ENCODE measurements around the gene EMC1. TPM values are rescaled to one million over a fixed set of nuclear protein-coding genes. Genes with fewer than 3 reads are reported as not detected.

Gene EMC1
- polyA plus RNA-seq, 1 donor (not counting 4 experiments of a cell fraction or from before 2014, with no cell fraction given) = 28.6 TPM

DNA sequence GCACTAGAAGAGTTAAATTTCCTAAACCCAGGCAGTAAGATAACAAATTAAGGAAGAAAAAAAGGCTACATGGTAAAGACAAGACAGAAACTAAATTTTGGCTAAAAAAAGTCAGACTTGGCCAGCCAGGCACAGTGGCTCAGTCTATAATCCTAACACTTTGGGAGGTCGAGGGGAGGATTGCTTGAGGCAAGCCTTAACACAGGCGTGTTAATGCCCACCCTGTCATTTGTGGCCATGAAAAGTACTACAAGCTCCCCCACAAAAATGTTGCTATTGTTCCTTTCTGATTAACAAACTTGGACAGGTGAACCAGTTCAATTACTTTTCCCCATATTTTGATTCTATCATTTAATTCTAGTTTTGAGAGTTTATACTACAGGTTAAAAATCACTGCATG is 73.5 kb downstream of the EMC1 start:
- Histone ChIP-seq H3K4me2 (ENCODE audit: control insufficient read depth, extremely low read depth, insufficient read depth, low read depth, low read length) (no peak overlapping the region), H3K27me3 (ENCODE audit: control insufficient read depth, extremely low read depth, insufficient read depth, low read length) (no peaks in the 10 kb centered on the region), H4K20me1 (ENCODE audit: control insufficient read depth, extremely low read depth, insufficient read depth, low read length) (no peaks in the 10 kb centered on the region), H3K79me2 (ENCODE audit: control insufficient read depth, insufficient read depth, low read length) (no peaks in the 10 kb centered on the region), H3K4me3 (ENCODE audit: control insufficient read depth in 2 of 3, extremely low read depth in 1 of 3, insufficient read depth in 2 of 3, low read depth in 1 of 3, low read length in 3 of 3) (no peak overlapping the region), H3K27ac (ENCODE audit: control insufficient read depth, insufficient read depth, low read length) (no peak overlapping the region), H3K9ac (ENCODE audit: control insufficient read depth, extremely low read depth, insufficient read depth, low read length) (no peak overlapping the region), H3K9me1 (ENCODE audit: control insufficient read depth, extremely low read depth, insufficient read depth, low read length) (no peaks in the 10 kb centered on the region), H2AFZ (ENCODE audit: control insufficient read depth, low read length) (no peak overlapping the region), H3K9me3 (ENCODE audit: control insufficient read depth, low read depth, low read length) (no peaks in the 10 kb centered on the region), H3K4me1 (ENCODE audit: control insufficient read depth, extremely low read depth, insufficient read depth, low read length) (no peaks in the 10 kb centered on the region), H3K36me3 (ENCODE audit: control insufficient read depth in 2 of 2, extremely low read depth in 1 of 2, insufficient read depth in 2 of 2, low read length in 2 of 2) (peaks cover 23 to 27% of the 10 kb centered on the region in 2 experiments)
- dilution Hi-C loops (cut with MboI; ENCODE audit: extremely low pct_ligation_motif_present, low sequenced_read_pairs) = no loop called here
- DNase-seq (ENCODE audit: low read depth, low spot score) (no peak), FAIRE-seq (no peak)
- TF ChIP-seq, protein P1, sequence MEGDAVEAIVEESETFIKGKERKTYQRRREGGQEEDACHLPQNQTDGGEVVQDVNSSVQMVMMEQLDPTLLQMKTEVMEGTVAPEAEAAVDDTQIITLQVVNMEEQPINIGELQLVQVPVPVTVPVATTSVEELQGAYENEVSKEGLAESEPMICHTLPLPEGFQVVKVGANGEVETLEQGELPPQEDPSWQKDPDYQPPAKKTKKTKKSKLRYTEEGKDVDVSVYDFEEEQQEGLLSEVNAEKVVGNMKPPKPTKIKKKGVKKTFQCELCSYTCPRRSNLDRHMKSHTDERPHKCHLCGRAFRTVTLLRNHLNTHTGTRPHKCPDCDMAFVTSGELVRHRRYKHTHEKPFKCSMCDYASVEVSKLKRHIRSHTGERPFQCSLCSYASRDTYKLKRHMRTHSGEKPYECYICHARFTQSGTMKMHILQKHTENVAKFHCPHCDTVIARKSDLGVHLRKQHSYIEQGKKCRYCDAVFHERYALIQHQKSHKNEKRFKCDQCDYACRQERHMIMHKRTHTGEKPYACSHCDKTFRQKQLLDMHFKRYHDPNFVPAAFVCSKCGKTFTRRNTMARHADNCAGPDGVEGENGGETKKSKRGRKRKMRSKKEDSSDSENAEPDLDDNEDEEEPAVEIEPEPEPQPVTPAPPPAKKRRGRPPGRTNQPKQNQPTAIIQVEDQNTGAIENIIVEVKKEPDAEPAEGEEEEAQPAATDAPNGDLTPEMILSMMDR (optimal IDR thresholded peaks at IDR 0.05 in 1 of 3, IDR thresholded peaks at IDR 0.05 in 1 of 3, conservative IDR thresholded peaks at IDR 0.05 in 1 of 3; ENCODE audit: extremely low read depth in 1 of 3, insufficient read depth in 2 of 3, low read length in 3 of 3) = no peak
- no peak for TF ChIP-seq EZH2 (IDR thresholded peaks at IDR 0.05; ENCODE audit: low read length)

DNA sequence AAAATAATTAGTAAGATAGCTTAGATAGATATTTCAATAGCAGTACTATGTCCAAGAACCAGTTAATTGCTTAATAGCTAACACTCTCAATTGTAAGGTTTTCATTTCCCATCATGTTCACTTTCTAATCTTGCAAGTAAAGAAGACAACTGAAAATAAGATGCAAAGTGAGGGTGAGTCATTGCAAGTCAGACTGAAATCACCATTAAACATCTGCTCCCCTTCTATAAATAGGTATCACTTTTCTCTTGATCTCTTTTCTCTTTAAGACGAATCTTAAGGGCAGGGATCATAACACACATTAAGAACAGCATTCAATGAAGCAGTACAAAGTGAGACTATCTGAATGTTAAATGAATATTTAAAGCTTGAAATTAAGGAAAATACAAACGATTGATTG is 81.7 kb downstream of the EMC1 start:
- no peak overlapping the region for H3K4me3 ChIP-seq (ENCODE audit: control insufficient read depth in 2 of 3, extremely low read depth in 1 of 3, insufficient read depth in 2 of 3, low read depth in 1 of 3, low read length in 3 of 3)
- no peaks in the 10 kb centered on the region for H3K4me1 ChIP-seq (ENCODE audit: control insufficient read depth, extremely low read depth, insufficient read depth, low read length)
- peaks cover 44% of the 10 kb centered on the region in 2 experiments for H3K36me3 ChIP-seq (ENCODE audit: control insufficient read depth in 2 of 2, extremely low read depth in 1 of 2, insufficient read depth in 2 of 2, low read length in 2 of 2)
- H3K9me3 ChIP-seq (ENCODE audit: control insufficient read depth, low read depth, low read length) = no peaks in the 10 kb centered on the region
- dilution Hi-C loops (cut with MboI; ENCODE audit: extremely low pct_ligation_motif_present, low sequenced_read_pairs) = no loop called here
- no peak overlapping the region for H3K27ac ChIP-seq (ENCODE audit: control insufficient read depth, insufficient read depth, low read length)
- no peaks in the 10 kb centered on the region for H3K9me1 ChIP-seq (ENCODE audit: control insufficient read depth, extremely low read depth, insufficient read depth, low read length)
- no peaks in the 10 kb centered on the region for H3K79me2 ChIP-seq (ENCODE audit: control insufficient read depth, insufficient read depth, low read length)
- H2AFZ ChIP-seq (ENCODE audit: control insufficient read depth, low read length) = no peak overlapping the region
- no peak overlapping the region for H3K9ac ChIP-seq (ENCODE audit: control insufficient read depth, extremely low read depth, insufficient read depth, low read length)
- no peak for TF ChIP-seq EZH2 (IDR thresholded peaks at IDR 0.05; ENCODE audit: low read length)
- TF ChIP-seq, protein P1 (optimal IDR thresholded peaks at IDR 0.05 in 1 of 3, IDR thresholded peaks at IDR 0.05 in 1 of 3, conservative IDR thresholded peaks at IDR 0.05 in 1 of 3; ENCODE audit: extremely low read depth in 1 of 3, insufficient read depth in 2 of 3, low read length in 3 of 3) = no peak
- no peak overlapping the region for H3K4me2 ChIP-seq (ENCODE audit: control insufficient read depth, extremely low read depth, insufficient read depth, low read depth, low read length)
- H3K27me3 ChIP-seq (ENCODE audit: control insufficient read depth, extremely low read depth, insufficient read depth, low read length) = no peaks in the 10 kb centered on the region
- FAIRE-seq (no peak), DNase-seq (ENCODE audit: low read depth, low spot score) (no peak)
- no peaks in the 10 kb centered on the region for H4K20me1 ChIP-seq (ENCODE audit: control insufficient read depth, extremely low read depth, insufficient read depth, low read length)

Data from keratinocyte (primary cell).